Peyer's patch (tissue), 4 donors: ENCODE data around the gene RUNX1. TPM values are rescaled to one million over a fixed set of nuclear protein-coding genes. Genes with fewer than 3 reads are reported as not detected.

Experiments
- DNase-seq, 3 donors: peaks; one replicate each; pipeline ENCODE4 v3.0.0-alpha.2; 2017 to 2019
- H3K27ac ChIP-seq, 4 donors: fragments of 200-600 bp; sonication (generic); one replicate each; pipeline ENCODE4 v1.5.1; 2016 to 2019
- H3K27me3 ChIP-seq, 2 donors: fragments of 200-600 bp; sonication (generic); one replicate each; pipeline ENCODE4 v1.5.1; 2019
- H3K36me3 ChIP-seq, 3 donors: fragments of 200-600 bp; sonication (generic); one replicate each; pipeline ENCODE4 v1.5.1; 2016 to 2019
- H3K4me1 ChIP-seq, 4 donors: fragments of 200-600 bp; sonication (generic); one replicate each; pipeline ENCODE4 v1.5.1; 2016 to 2019
- H3K4me3 ChIP-seq, 4 donors: fragments of 200-600 bp; sonication (generic); 1 replicate in 3 of 4; 2 replicates in 1 of 4; pipeline ENCODE4 v1.5.1; 2016 to 2019; ENCODE audit warnings: mild to moderate bottlenecking in 1 of 4
- H3K9me3 ChIP-seq, 4 donors: fragments of 200-600 bp; sonication (generic); one replicate each; pipeline ENCODE4 v1.5.1; 2016 to 2019; ENCODE audit warnings: mild to moderate bottlenecking in 1 of 4
- CTCF ChIP-seq, 6 experiments: fragments of 450-650 bp in 4 of 6; fragments of 200-600 bp in 2 of 6; sonication (generic) in 1 of 6; IDR thresholded peaks; one replicate each; pipeline ENCODE4 v1.5.1; 2017 to 2019; ENCODE audit warnings: antibody characterized with exemption in 6 of 6, mild to moderate bottlenecking in 3 of 6, moderate library complexity in 1 of 6
- POLR2A ChIP-seq, 2 donors: fragments of 450-650 bp; IDR thresholded peaks; one replicate each; pipeline ENCODE4 v1.5.1; 2017; ENCODE audit warnings: antibody characterized with exemption in 2 of 2, mild to moderate bottlenecking in 2 of 2, moderate library complexity in 2 of 2
- total RNA-seq, 4 donors: library from RNA; depleted of rRNA; stranded (reverse); fragments of >200 nt; gene quantifications; one replicate each; pipeline ENCODE4 v1.1.0, GENCODE V29; 2016

RUNX1 gene
- total RNA-seq, 4 donors from 2014 or later, result 15.1 to 80.9 (median 24.1) TPM

- no peak for TF ChIP-seq CTCF (IDR thresholded peaks at IDR 0.05)
- TF ChIP-seq POLR2A (IDR thresholded peaks at IDR 0.05), result no peak
- no peaks in the 10 kb centered on the region for H3K9me3 ChIP-seq
- H3K27ac ChIP-seq, result no peak overlapping the region
- peaks cover 0 to 5% (median 0%) of the 10 kb centered on the region in 3 donors for H3K36me3 ChIP-seq
- H3K4me1 ChIP-seq, result peaks cover 0 to 16% (median 0%) of the 10 kb centered on the region in 4 donors
- no peak for DNase-seq
- H3K4me3 ChIP-seq, result no peak overlapping the region
- H3K27me3 ChIP-seq, result no peaks in the 10 kb centered on the region
These were observed 258.8 kb downstream of the RUNX1 start for GRCh38 chr21:34790341-34790740.

- TF ChIP-seq POLR2A (IDR thresholded peaks at IDR 0.05), result no peak
- no peak for TF ChIP-seq CTCF (IDR thresholded peaks at IDR 0.05)
- DNase-seq, result no peak
- H3K27me3 ChIP-seq, result no peaks in the 10 kb centered on the region
- H3K4me3 ChIP-seq, result no peak overlapping the region
- peaks cover 0 to 5% (median 0%) of the 10 kb centered on the region in 3 donors for H3K36me3 ChIP-seq
- peaks cover 0 to 4% (median 0%) of the 10 kb centered on the region in 4 donors for H3K4me1 ChIP-seq
- no peaks in the 10 kb centered on the region for H3K9me3 ChIP-seq
- no peak overlapping the region for H3K27ac ChIP-seq
These were observed 260.2 kb downstream of the RUNX1 start for GRCh38 chr21:34788879-34789278.

DNA sequence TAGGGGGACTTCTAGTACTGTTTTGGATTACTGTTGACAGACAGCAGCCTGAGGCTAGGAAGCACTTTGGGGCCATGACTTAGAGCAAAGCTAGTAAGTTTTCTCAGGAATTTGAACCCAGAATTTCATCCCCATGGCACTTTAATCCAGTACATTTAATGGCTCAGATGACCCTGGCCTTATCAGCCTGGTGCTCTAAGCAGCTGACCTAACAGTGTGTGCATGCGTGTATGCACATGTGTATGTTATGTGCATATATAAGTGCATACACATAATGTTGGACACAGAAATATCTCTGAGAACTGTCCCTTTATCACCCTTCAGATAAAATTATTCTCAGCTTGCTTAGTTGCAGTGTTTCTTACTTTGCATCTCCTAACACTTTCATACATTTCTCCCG lies 265.3 kb downstream of the RUNX1 start:
- no peak overlapping the region for H3K4me3 ChIP-seq

GRCh38 chr21:34782506-34783360 lies 266.4 kb downstream of the RUNX1 start:
- no peaks in the 10 kb centered on the region for H3K4me1 ChIP-seq
- H3K36me3 ChIP-seq, result no peaks in the 10 kb centered on the region
- H3K4me3 ChIP-seq, result no peak overlapping the region
- no peaks in the 10 kb centered on the region for H3K27me3 ChIP-seq
- no peak for DNase-seq
- TF ChIP-seq CTCF (IDR thresholded peaks at IDR 0.05) (no peak), POLR2A (IDR thresholded peaks at IDR 0.05) (no peak)
- no peak overlapping the region for H3K27ac ChIP-seq
- H3K9me3 ChIP-seq, result no peaks in the 10 kb centered on the region

More for the DNA sequence above, 265.3 kb downstream of the RUNX1 start:
- no peak for TF ChIP-seq POLR2A (IDR thresholded peaks at IDR 0.05)
- no peak for TF ChIP-seq CTCF (IDR thresholded peaks at IDR 0.05)
- Histone ChIP-seq H3K4me1 (no peaks in the 10 kb centered on the region), H3K27ac (no peak overlapping the region), H3K27me3 (no peaks in the 10 kb centered on the region), H3K9me3 (no peaks in the 10 kb centered on the region), H3K36me3 (no peaks in the 10 kb centered on the region)
- DNase-seq, result no peak

DNA sequence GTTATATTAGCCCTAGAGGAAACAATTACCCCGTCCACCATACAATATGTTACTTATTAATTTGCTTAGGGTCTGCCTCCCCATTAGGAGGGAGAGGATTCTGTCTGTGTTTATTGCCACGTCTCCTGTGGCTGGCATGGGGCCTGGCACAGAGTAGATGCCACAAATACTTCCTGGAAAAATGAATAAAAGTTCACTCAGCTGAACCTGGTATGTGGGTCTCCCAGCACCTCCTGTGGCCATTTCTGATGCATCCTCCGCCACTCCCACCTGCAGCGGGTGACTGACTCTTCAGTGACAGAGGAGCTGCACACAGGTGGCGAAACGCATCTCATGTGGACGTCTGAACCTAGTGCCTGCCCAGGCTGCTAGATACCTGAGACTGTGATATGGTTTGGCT lies 267.6 kb downstream of the RUNX1 start:
- Histone ChIP-seq H3K27me3 (no peaks in the 10 kb centered on the region), H3K9me3 (no peaks in the 10 kb centered on the region), H3K36me3 (no peaks in the 10 kb centered on the region), H3K4me1 (no peaks in the 10 kb centered on the region), H3K27ac (no peak overlapping the region), H3K4me3 (no peak overlapping the region)
- TF ChIP-seq CTCF (IDR thresholded peaks at IDR 0.05) (no peak), POLR2A (IDR thresholded peaks at IDR 0.05) (no peak)
- no peak for DNase-seq
